Activated T-helper 1 cell treated with anti-CD3 and anti-CD28 coated beads, Interleukin-2, amount 50 U/mL, for 16 hours (primary cell): ENCODE results near the gene DCLK1.
"Not testable (repeated sequence)": the region's sequence is repeated elsewhere in the genome, so short reads cannot be mapped to it uniquely, and the experiment has no call there.

Source experiments
- DNase-seq, 2 donors: peaks; one replicate each; pipeline ENCODE4 v3.0.0-alpha.2; 2020; ENCODE audit warnings: low read depth in 1 of 2, low spot score in 1 of 2

The DCLK1 gene

GRCh38 chr13:35987572-35988513 is 143.3 kb downstream of the DCLK1 start:
- DNase-seq, result no peak

GRCh38 chr13:35984776-35985453 is 146.3 kb downstream of the DCLK1 start:
- DNase-seq, result no peak

GRCh38 chr13:35984287-35984686 is 146.9 kb downstream of the DCLK1 start:
- no peak for DNase-seq

GRCh38 chr13:35983703-35984102 is 147.5 kb downstream of the DCLK1 start:
- not testable (repeated sequence) for DNase-seq

- no peak for DNase-seq
Observed at GRCh38 chr13:35983206-35983605, 148.0 kb downstream of the DCLK1 start.

GRCh38 chr13:35979361-35979951 is 151.7 kb downstream of the DCLK1 start:
- no peak for DNase-seq

GRCh38 chr13:35978607-35979316 is 152.4 kb downstream of the DCLK1 start:
- no peak for DNase-seq

GRCh38 chr13:35977060-35977459 is 154.1 kb downstream of the DCLK1 start:
- DNase-seq, result no peak

- DNase-seq, result no peak
Observed at GRCh38 chr13:35976126-35976525, 155.1 kb downstream of the DCLK1 start.

- not testable (repeated sequence) for DNase-seq
Observed at GRCh38 chr13:35966951-35967350, 164.2 kb downstream of the DCLK1 start.

GRCh38 chr13:35966024-35966423 is 165.2 kb downstream of the DCLK1 start:
- DNase-seq, result no peak

- no peak for DNase-seq
Observed at GRCh38 chr13:35965226-35965927, 165.8 kb downstream of the DCLK1 start.

GRCh38 chr13:35964863-35965180 is 166.4 kb downstream of the DCLK1 start:
- no peak for DNase-seq

GRCh38 chr13:35964011-35964862 is 166.9 kb downstream of the DCLK1 start:
- DNase-seq, result no peak

GRCh38 chr13:35961461-35962220 is 169.5 kb downstream of the DCLK1 start:
- no peak for DNase-seq

- no peak for DNase-seq
Observed at GRCh38 chr13:35961002-35961401, 170.2 kb downstream of the DCLK1 start.

GRCh38 chr13:35957996-35958395 is 173.2 kb downstream of the DCLK1 start:
- DNase-seq, result no peak

GRCh38 chr13:35957241-35957731 is 173.9 kb downstream of the DCLK1 start:
- DNase-seq, result no peak

GRCh38 chr13:35956074-35956473 is 175.1 kb downstream of the DCLK1 start:
- no peak for DNase-seq
